Limb (tissue), 2 donors: ENCODE results near the gene TLR8.
"Not testable (repeated sequence)": the region's sequence is repeated elsewhere in the genome, so short reads cannot be mapped to it uniquely, and the experiment has no call there.

Experiments
- DNase-seq, 2 donors: peaks; one replicate each; pipeline ENCODE4 v3.0.0-alpha.2; 2016; ENCODE audit errors: extremely low spot score in 2 of 2

TLR8 gene

GRCh38 chrX:12896935-12897334 lies 9.5 kb upstream of the TLR8 start:
- DNase-seq, result no peak

GRCh38 chrX:12898073-12898472 lies 8.3 kb upstream of the TLR8 start:
- DNase-seq, result no peak

- no peak for DNase-seq
These were observed 6.9 kb upstream of the TLR8 start for GRCh38 chrX:12899506-12899905.

DNA sequence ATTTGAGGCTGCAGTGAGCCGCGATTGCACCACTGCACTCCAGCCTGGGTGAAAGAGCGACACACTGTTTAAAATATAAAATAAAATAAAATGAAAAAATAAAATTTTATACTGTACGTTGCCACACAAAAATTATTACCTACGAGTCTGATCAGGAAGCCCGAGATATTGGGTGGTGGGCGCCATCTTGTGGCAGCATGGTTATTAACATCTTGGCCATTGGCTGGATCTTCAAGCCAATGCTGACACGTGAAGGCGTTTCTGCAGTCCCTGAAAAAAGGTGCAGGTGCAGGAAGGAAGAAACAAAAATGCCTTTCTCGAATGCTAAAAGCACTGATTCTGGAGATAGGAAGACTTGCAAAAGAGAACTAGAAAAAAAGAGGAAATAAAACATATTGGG lies 4.9 kb upstream of the TLR8 start:
- DNase-seq, result peak; percentile 26 to 57

- DNase-seq, result no peak
These were observed 2.8 kb upstream of the TLR8 start for GRCh38 chrX:12903646-12904045.

DNA sequence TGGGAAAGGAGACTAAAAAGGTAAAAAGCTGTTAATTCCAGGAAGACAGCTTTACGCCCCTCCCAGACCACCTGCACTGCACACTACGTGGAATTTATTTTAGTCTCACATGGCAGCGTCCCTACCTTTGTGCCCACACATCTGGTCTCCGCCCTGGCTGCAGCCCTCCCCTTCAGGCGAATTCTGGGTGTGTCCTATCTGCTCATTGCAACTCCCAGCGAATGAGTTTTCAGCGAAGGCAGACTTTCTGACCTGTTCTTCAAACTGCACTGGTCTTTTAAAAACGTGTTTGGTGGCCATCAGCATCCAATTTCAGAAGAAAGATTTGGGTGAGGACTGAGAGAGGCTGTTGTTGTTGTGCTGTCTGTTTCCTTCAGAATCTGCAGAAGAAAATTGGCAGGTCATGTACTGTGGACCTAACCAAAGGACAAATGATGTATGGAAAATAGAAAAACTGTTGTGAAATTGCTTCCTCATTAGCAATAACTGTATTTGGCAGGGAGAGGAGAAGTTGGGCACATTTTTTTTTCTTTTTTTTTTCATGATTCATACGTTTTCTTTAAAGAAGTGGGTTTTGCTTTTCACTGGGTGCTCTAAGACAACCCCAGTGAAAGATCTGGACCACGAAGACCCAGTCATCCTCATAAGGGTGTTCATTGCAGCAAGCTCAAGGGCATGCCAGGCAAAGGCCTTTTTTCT lies 4.2 kb downstream of the TLR8 start:
- DNase-seq, result no peak

DNA sequence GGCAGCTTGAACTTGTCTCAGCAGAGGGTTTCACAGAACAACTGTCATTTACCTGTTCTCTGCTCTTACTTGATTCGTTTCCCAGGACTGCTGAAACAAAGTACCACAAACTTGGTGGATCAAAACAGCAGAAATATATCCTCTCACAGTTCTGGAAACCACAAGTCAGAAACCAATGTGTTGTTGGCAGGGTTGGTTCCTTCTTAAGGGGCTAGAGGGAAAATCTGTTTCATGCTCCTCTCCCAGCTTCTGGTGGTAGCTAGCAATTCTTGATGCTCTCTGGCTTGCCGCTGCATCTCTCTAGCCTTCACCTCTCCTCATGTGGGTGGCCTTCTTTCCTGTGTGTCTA lies 4.7 kb downstream of the TLR8 start:
- DNase-seq, result no peak

GRCh38 chrX:12912791-12913482 lies 6.5 kb downstream of the TLR8 start:
- DNase-seq, result no peak

- DNase-seq, result no peak
These were observed 11.3 kb downstream of the TLR8 start for GRCh38 chrX:12917753-12918152.

- DNase-seq, result no peak
These were observed 12.6 kb downstream of the TLR8 start for GRCh38 chrX:12919051-12919450.

DNA sequence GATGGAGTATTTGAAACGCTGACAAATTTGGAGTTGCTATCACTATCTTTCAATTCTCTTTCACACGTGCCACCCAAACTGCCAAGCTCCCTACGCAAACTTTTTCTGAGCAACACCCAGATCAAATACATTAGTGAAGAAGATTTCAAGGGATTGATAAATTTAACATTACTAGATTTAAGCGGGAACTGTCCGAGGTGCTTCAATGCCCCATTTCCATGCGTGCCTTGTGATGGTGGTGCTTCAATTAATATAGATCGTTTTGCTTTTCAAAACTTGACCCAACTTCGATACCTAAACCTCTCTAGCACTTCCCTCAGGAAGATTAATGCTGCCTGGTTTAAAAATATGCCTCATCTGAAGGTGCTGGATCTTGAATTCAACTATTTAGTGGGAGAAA lies 13.2 kb downstream of the TLR8 start:
- no peak for DNase-seq

DNA sequence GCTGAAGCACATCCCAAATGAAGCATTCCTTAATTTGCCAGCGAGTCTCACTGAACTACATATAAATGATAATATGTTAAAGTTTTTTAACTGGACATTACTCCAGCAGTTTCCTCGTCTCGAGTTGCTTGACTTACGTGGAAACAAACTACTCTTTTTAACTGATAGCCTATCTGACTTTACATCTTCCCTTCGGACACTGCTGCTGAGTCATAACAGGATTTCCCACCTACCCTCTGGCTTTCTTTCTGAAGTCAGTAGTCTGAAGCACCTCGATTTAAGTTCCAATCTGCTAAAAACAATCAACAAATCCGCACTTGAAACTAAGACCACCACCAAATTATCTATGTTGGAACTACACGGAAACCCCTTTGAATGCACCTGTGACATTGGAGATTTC lies 14.6 kb downstream of the TLR8 start:
- no peak for DNase-seq

DNA sequence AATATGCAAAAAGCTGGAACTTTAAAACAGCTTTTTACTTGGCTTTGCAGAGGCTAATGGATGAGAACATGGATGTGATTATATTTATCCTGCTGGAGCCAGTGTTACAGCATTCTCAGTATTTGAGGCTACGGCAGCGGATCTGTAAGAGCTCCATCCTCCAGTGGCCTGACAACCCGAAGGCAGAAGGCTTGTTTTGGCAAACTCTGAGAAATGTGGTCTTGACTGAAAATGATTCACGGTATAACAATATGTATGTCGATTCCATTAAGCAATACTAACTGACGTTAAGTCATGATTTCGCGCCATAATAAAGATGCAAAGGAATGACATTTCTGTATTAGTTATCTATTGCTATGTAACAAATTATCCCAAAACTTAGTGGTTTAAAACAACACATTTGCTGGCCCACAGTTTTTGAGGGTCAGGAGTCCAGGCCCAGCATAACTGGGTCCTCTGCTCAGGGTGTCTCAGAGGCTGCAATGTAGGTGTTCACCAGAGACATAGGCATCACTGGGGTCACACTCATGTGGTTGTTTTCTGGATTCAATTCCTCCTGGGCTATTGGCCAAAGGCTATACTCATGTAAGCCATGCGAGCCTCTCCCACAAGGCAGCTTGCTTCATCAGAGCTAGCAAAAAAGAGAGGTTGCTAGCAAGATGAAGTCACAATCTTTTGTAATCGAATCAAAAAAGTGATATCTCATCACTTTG lies 15.6 kb downstream of the TLR8 start:
- DNase-seq, result no peak

DNA sequence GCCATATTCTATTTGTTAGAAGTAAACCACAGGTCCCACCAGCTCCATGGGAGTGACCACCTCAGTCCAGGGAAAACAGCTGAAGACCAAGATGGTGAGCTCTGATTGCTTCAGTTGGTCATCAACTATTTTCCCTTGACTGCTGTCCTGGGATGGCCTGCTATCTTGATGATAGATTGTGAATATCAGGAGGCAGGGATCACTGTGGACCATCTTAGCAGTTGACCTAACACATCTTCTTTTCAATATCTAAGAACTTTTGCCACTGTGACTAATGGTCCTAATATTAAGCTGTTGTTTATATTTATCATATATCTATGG lies 16.1 kb downstream of the TLR8 start:
- DNase-seq, result no peak

- no peak for DNase-seq
These were observed 23.3 kb downstream of the TLR8 start for GRCh38 chrX:12929701-12930100.

- DNase-seq, result no peak
These were observed 23.7 kb downstream of the TLR8 start for GRCh38 chrX:12930150-12930549.

- DNase-seq, result no peak
These were observed 25.8 kb downstream of the TLR8 start for GRCh38 chrX:12932244-12932643.

- no peak for DNase-seq
These were observed 28.4 kb downstream of the TLR8 start for GRCh38 chrX:12934850-12935249.

GRCh38 chrX:12936947-12937346 lies 30.5 kb downstream of the TLR8 start:
- no peak for DNase-seq

GRCh38 chrX:12940471-12940870 lies 34.1 kb downstream of the TLR8 start:
- not testable (repeated sequence) for DNase-seq

DNA sequence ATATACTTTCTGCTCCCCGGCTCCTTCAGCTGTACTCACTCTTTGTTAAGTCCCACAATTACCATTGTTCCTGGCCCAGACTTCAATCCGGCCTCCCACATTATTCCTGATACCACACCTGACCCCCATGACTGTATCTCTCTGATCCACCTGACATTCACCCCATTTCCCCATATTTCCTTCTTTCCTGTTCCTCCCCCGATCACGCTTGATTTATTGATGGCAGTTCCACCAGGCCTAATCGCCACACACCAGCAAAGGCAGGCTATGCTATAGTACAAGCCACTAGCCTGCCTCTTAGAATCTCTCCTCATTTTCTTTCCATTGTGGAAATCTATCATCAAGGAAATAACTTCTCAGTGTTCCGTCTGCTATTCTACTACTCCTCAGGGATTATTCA lies 37.2 kb downstream of the TLR8 start:
- DNase-seq, result not testable (repeated sequence)

- DNase-seq, result not testable (repeated sequence)
These were observed 38.0 kb downstream of the TLR8 start for GRCh38 chrX:12944452-12944851.

DNA sequence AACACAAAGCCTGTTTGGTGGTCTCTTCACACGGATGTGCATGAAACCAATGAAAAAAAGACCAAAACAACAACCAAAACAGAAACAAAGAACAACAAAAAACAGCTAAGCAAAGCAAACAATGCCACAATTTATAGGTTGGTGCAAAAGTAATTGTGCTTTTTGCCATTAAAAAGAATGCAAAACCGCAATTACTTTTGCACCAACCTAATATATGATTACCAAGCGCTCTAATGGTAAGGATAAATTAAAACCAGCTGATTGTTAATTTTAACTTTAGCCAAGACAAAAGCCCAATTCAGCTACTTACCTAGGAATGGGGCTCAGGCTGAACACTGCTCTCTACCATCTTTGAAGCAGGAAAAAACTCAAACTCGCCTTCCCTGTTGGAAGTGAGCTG lies 39.1 kb downstream of the TLR8 start:
- DNase-seq, result no peak
